HG03558 (cell line): Measurements from ENCODE around the gene CKMT1B.
"Not testable (repeated sequence)": the region's sequence is repeated elsewhere in the genome, so short reads cannot be mapped to it uniquely, and the experiment has no call there.

ENCODE experiments used
- ATAC-seq: cut with Tn5 transposase; IDR thresholded peaks from one replicate; pipeline ENCODE4 v1.9.1; 2021; ENCODE audit warnings: moderate number of reproducible peaks; ENCODE audit not compliant: unreplicated experiment; ENCODE audit errors: extremely low read depth

Gene CKMT1B

DNA sequence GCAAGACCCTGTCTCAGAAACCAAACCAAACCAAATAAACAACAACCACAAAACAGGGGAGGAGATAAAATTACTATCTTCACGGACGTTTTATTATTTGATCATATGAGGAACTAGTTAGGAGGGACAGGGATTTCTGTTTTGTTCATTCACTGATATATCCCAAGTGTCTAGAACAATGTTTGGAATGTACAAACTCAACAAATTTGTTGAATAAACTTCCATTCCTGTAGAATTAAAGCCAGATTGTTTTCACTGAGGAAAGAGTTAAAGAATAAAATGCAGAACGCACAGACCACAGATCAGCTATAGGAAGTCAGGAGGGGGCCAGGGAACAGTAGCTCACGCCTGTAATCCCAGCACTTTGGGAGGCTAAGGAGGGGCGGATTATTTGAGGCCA is 31.3 kb downstream of the CKMT1B start:
- no peak for ATAC-seq

- not testable (repeated sequence) for ATAC-seq
Measured at GRCh38 chr15:43626937-43627336, 33.1 kb downstream of the CKMT1B start.

DNA sequence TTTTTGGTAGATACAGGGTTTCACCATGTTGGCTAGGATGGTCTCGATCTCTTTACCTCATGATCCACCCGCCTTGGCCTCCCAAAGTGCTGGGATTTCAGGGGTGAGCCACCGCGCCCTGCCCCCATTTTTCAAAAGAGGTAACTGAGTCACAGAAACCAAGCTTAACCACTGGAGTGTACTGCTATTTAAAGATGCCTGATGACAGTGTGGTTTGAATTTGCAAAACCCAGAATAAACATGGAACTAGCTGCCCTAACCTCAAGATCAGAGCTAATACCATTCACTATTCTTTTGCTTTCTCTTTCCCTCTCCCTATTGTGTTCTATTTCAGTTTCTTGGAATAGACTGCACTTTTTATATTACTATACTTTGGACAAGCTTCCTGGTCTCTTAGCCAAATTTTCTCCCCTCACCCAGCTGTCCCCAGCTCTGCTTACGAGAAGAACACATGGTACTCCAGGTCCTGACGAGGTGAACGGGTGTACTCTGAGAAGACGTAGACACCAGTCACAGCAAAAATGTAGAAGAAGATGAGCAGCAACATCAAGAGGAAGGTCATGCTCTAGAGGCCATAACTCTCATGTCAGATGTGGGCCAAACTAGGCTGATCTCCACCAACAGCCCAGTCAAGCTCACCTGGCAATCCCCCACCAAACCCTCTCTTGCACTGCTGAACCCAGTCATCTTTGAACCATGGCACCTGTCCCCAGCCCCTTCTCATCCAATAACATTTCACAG is 44.8 kb downstream of the CKMT1B start:
- ATAC-seq, result not testable (repeated sequence)
